Epithelial cell of proximal tubule (primary cell): ENCODE data around the gene COQ9. TPM values are rescaled to one million over a fixed set of nuclear protein-coding genes. Genes with fewer than 3 reads are reported as not detected.

Experiments used
- DNase-seq: peaks from one replicate; pipeline ENCODE4 v3.0.0-alpha.2; 2011; ENCODE audit warnings: low read depth
- H3K4me3 ChIP-seq: 2 replicates; pipeline ENCODE4 v1.5.1; 2011; ENCODE audit warnings: low read depth, mild to moderate bottlenecking, low read length
- total RNA-seq: library from RNA; depleted of rRNA; stranded (reverse); fragments of >200 nt; gene quantifications from 2 replicates; pipeline ENCODE4 v1.2.3, GENCODE V29; 2015
- TF ChIP-seq, protein P1 (sequence below): conservative IDR thresholded peaks from 2 replicates; pipeline ENCODE4 v1.5.1; 2012; ENCODE audit warnings: low read depth, mild to moderate bottlenecking, low read length

COQ9 gene
- total RNA-seq, 1 donor from 2014 or later: 40.0 TPM

DNA sequence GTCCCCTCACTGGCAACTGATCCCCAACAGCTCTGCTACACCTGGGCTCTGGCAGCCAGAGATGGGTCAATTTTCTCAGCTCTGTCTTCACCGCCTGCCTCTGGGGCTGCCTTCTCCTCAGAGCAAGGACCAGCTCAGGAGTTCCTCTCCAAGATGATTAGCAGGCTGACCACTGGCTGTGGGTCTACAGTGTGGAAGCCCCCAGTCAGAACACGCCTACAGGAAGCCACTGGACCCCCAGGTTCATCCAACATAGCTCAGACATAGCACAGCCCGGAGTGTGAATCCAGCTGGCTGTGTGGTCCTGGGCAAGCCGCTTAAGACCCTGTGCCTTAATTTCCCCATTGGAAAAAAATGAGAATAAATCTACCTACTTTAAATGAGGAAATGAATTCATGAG is 34.1 kb downstream of the COQ9 start:
- H3K4me3 ChIP-seq: no peak overlapping the region
- no peak for DNase-seq
- TF ChIP-seq, protein P1, sequence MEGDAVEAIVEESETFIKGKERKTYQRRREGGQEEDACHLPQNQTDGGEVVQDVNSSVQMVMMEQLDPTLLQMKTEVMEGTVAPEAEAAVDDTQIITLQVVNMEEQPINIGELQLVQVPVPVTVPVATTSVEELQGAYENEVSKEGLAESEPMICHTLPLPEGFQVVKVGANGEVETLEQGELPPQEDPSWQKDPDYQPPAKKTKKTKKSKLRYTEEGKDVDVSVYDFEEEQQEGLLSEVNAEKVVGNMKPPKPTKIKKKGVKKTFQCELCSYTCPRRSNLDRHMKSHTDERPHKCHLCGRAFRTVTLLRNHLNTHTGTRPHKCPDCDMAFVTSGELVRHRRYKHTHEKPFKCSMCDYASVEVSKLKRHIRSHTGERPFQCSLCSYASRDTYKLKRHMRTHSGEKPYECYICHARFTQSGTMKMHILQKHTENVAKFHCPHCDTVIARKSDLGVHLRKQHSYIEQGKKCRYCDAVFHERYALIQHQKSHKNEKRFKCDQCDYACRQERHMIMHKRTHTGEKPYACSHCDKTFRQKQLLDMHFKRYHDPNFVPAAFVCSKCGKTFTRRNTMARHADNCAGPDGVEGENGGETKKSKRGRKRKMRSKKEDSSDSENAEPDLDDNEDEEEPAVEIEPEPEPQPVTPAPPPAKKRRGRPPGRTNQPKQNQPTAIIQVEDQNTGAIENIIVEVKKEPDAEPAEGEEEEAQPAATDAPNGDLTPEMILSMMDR: no peak

DNA sequence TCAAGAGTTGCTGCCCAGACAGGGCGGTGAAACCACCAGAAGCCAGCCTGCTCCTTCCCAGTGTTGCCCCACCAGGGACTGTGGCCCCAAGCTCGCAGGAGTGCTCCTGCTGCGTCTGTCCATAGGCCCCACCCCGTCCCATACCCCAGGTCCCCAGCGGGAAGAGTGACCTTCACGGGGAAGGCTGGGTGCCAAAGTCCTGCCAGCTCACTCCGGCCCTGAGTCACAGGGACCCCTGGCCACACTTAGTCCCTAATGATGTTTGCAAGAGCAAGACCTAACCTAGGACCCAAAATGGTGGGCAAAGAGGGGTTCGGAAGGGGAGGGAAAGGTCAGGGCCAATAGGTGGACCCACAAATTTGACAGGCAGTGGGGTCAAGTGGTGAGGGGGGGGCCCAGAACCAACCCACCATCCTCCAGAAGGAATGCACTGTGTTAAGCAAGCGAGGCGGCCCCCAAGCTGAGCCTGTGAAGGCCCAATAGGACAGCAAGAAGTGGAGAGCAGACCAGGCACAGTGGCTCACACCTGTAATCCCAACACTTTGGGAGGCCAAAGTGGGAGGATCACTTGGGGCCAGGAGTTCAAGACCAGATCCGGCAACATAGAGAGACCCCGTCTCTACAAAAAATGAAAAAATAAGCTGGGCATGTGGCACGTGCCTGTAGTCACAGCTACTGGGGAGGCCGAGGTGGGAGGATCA is 35.7 kb downstream of the COQ9 start:
- TF ChIP-seq, protein P1: no peak
- no peak for DNase-seq
- no peak overlapping the region for H3K4me3 ChIP-seq

DNA sequence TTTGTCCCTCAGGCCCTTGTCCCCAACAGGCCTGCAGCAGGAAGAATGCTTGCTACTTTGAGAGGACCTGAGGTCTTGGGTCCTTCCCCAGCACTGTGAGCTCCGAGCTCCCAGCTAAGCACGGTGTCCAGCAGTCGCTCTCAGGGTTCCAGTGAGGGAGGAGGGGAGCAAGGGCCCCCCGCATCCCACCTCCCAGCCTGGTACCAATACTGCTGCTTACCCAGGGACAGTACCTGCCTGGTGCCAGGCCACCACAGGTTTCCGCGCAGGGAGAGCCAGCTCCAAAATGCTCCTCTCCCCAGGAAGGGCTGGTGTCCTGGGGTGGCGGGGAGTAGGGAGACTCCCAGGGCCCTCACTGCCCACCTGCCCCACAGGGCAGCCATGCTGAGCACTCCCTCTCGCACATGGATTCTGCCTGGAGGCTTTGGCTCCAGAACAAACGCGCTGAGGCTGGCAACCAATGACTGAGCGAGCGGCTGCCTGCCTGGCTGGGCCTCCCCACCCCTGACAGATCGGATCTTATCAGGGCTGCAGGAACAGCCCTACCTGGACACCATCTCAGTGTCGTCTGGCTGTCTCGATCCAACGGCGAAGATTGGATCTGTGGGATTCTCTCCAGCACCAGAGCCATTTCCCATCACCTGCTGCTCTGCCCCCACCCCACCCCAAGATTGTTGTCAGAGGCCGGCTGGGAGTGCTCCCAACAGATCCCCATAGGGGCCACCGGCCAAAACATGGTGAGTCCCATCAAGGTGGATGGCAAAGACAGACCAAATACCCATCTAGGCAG is 36.6 kb downstream of the COQ9 start:
- TF ChIP-seq, protein P1: no peak
- no peak for DNase-seq

DNA sequence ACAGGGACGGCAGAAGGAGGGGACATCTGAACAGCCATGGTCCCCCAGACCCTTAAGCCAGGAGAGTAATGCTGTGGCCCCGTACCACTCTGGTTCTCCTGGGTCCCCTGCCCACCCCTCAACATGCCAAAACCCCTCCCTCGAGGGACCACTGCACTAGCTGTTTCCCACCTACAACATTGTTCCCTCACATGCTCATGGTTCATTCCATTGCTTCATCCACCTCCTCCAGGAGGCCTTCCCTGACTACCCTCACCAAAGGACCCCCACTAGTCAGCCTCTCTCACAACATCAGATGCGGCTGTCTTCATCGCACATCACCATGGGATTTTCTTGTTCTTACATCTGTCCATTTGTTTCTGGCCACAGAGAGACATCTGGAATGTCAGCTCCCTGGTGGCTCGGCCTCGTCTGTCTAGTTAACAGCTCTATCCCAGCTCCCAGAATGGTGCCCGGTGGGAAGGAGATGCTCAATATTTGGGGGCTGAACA is 37.3 kb downstream of the COQ9 start:
- DNase-seq: no peak
- TF ChIP-seq, protein P1: no peak
- no peak overlapping the region for H3K4me3 ChIP-seq

More for the DNA sequence above, 36.6 kb downstream of the COQ9 start:
- H3K4me3 ChIP-seq: no peak overlapping the region

DNA sequence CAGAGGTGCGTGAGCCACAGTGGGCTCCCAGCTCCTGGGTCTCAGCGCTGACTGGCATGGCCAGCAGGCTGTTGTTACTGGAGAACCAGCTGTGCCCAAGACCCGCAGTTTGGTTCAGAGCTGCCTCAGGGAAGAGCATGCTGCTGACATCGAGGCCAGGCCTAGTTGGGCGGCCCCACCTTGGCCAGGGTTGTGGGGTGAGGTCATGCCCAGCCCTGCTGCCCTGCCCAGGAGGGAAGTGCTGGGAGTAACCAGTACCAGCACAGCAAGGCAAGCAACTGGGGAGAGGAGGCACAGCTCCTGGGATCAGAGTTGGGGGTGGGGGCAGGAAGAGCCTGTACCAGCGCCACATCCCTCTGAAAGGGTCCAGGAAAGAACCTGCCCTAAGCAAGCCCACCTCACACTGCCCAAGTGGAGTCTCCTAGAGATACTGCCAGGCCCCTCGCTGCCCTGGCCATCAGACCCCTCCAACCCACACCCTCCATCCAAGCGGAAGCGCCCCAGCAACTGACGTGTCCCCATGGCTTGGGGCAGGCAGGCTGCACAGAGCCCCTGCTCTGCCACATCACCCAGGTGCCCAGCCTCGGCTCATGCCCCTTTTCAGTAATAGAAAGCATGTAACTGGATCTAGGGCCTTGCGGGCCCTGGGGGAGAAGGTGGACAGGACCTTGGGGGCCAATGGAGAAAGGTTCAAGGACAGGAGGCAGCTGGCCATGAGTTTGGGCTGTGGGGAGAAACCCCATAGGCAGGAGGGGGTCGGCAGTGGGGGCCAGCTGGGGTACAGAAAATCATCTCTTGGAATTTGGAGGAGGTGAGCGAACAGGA is 38.0 kb downstream of the COQ9 start:
- no peak for DNase-seq
- H3K4me3 ChIP-seq: peak overlapping the region; percentile 96
- TF ChIP-seq, protein P1: no peak

DNA sequence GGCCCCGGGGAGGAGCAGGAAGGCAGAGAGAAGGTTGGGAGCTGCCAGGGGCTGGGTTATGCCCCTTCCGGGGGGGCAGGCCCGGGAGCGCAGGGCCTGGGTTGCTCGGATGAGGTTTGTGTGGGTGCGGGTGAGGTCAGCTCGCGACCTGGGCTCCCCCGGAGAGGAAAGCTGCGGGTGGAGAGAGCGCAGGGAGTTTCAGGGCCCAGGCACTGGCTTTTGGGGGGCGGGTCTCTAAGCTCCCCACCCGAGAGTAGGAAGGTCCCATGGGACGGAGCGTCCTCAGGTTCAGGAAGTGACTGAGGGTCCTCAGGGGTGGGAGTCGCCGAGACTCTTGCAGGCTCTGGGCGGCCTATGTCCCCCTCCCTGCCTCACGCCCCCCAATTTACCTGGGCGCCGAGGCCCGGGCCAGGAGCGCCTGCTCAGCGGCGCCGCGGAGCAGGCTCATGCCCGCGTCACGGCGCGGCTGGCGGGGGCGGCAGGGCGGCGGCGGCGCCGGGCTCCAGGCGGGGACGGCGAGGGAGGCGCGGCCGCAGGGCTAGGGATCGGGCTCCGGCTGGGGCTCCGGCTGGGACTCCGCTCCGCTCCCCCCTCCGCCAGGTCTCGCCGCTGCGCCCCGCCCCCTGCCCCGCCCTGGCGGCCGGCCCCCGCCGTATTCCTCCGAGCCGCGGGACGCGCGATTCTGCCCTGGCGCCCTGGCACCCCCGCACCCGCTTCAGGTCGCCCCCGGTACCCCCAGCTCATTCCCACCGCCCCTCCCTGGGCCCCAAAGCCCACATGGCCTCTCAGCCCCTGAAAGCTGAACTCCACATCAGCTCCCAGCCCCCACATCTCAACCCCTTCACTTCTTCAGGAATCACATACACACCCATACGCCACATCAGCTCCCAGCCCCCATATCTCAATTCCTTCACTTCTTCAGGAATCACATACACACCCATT is 38.9 kb downstream of the COQ9 start, which contains the start of gene DOK4:
Gene DOK4, minus strand, starts transcription at position 578 of the 942 bp plus-strand sequence. CDS start 6,986 bp downstream, outside the sequence.
- H3K4me3 ChIP-seq: peak within 1 kb of the TSS; percentile 96
- TF ChIP-seq, protein P1: no peak
- no peak for DNase-seq
